HG02623 (cell line): ENCODE data around the gene CAD.
"Not testable (repeated sequence)": the region's sequence is repeated elsewhere in the genome, so short reads cannot be mapped to it uniquely, and the experiment has no call there.

Source experiments
- ATAC-seq: cut with Tn5 transposase; IDR thresholded peaks from one replicate; pipeline ENCODE4 v1.9.1; 2021; ENCODE audit warnings: moderate library complexity; ENCODE audit not compliant: unreplicated experiment

Gene CAD

DNA sequence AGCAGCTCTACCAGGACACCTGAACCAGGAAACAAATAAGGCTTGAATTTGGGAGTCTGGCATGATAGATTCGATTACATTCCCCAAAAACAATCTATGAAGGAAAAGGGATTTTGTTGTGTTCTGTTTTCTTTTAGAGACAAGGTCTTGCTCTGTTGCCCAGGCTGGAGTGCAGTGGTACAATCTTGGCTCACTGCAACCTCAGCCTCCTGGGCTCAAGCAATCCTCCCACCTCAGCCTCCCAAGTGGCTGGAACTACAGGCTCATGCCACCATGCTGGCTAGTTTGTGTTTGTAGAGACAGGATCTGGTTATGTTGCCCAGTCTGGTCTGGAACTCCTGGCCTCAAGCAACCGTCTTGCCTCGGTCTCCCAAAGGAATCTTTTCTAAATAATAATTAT, 19.1 kb upstream of the CAD start:
- ATAC-seq, result not testable (repeated sequence)

DNA sequence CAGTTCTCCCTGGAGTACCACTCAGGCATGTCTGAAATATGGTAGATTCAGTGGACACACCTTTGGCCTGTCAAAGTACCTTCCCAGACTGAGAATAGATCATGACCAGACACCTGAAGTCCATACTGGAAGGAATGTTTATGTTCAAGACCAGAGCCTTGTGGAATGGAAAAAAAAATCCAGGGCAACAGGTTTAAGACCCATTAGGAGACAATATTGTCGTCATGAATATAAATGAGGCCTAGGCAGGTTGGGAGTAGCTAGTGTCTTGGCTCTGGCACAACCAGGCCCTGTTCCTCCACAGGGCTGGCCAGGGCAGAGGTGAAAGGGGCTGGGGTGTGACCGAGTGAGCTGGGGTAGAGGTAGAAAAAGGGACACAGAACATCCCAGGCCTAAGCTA, 18.5 kb upstream of the CAD start:
- no peak for ATAC-seq

DNA sequence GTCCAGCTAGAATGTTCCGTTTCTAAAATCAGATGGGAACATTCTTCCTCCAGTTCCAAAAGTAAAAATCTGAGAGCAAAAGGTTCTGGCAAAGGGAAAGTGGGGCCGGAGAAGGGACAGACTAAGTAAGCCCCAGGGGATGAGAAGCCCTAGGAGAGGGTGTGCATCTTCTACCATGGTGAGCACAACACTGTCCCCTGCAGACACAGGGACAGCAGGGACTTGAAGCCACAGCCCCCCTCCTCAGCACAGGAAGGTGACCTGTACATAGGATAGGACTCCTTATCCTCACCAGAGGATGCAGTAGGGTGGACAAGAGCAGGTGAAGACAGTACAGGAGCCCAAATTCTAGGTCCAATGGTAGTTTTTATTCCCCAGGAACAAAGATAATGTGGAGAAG, 17.9 kb upstream of the CAD start:
- no peak for ATAC-seq

DNA sequence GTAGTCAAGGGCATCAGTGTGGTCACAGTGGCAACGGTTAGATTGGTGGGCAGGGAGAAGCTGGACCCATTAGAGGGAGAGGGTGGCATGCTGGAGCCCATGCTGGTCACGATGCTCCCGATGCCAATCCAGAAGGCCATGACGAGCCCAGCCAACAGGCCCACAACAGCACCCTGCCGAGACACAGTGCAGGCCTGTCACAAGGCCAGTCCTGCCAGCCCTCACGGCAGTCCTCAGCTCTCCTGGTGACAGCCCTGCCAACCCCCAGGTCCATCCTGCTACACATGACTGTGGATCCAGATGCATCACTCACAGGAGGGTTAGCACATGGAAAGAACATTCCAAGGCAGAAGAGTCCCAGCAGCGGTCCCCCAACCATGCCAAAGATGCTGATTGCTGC, 15.5 kb upstream of the CAD start:
- no peak for ATAC-seq

DNA sequence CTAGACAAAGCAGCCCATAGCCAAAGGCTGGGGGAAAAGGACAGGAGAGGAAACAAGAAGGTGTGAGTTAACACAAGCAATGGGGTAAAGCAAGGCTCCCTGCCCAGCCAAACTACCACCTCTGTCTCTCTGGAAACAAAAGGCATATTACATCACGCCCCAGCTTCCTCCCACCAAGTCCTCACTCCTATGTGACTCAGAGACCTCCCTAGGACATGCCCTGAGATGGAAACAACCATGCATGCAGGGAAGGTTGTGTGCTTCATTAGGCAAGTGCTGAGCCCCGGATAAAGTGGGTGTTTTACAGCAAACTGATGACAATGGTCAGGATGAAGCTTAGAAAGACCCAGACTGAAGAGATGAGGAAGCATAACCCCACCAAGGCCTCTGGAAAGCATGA, 14.3 kb upstream of the CAD start:
- no peak for ATAC-seq

DNA sequence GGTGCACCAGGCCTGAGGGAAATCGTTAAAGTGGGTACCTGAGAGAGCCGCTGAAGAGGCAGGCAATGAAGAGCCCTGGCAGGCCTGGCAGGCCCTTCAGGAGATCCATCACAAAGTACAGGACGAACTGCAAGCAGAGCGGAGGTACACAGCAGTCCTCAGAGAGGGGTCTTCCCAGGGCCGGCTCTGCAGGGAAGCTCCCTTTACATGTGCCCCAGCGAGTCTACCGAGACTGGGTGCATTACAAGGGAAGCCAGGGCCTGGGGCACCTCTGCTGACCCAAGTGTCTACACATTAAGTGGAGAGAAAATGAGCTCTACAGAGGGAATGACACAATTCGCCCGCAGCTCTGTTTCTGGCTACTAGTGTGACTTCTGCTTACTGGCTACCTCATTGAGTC, 13.4 kb upstream of the CAD start:
- ATAC-seq, result no peak

DNA sequence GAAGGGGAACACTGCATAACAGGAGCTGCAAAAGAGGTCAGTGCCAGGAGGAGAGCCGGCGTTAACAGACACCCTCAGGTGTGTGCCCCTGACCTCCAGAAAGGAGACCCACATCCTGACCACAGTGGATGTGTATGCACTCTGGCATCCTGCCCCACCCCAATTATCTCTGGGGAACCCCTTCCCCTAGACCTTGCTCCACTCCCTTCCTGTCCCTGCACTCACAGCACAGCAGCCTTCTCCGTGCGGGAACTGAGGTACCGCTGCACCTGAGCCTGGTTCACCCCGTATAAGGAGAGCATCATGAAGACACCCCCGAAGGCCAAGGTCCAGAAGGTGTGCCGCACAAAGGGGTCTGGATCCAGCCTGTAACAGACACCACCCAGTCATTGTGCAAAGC, 12.6 kb upstream of the CAD start:
- ATAC-seq, result no peak

DNA sequence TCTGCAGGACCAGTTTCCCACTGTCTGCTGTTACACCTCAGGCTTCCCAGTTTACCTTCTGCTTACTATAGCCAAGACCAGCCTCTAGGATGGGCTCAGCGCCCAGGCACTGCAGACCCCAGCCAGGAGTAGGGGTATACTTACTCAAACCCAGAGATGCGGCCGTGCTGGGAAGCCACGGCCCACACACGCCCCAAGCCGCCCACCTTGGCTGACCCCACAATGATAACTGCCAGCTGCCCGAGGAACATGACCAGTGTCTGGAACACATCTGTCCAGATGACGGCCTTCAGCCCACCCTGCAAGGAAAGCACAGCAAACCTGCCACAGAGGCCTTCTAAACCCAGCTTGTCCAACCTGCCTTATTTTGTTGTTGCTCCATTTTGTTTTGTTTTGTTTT, 12.0 kb upstream of the CAD start:
- no peak for ATAC-seq

DNA sequence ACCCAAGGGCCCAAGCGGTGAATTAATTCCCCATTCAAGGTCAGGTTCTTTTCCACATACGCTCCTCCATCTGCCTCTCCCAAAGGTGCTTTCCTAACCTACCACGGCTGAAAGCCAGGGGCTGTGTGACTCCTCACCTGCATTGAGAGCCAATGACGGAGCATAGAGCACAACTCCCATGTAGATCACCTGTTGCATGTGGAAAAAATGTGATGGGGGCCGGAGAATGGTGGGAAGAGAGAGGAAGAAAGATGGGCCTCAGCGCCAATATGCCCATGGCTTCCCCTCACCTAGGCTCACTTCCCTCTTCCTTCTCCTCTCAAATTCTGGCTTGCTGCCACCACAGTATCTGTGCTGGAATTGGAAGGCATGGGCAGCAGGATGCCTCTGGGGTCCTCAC, 10.8 kb upstream of the CAD start:
- ATAC-seq, result no peak

DNA sequence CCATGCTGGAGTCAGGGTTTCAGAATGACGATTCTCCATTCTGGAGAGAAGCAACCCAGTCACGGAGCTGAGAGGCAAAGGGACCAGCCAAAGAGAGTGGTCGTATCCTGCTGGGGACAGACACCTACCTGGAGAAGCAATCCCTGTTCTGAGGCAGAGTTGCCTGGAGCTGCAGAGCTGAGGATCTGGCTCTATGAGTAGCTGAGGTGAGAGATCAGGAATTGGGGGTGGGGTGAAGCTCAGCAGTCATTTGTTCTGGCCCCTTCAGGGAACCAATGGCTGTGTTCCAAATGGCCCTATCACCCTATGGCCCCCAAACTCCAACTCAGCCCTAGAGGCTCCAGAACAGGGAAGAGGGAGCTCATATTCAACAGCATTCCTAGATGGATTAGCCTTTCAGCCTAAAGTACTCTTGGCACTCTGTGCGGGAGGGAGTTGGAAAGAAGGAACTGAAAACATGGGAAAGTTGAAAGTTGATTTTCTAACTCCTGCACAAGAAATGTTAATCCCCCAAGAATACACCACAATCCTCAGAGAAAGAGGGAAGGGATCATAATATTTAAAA, 8.6 kb upstream of the CAD start:
- no peak for ATAC-seq

DNA sequence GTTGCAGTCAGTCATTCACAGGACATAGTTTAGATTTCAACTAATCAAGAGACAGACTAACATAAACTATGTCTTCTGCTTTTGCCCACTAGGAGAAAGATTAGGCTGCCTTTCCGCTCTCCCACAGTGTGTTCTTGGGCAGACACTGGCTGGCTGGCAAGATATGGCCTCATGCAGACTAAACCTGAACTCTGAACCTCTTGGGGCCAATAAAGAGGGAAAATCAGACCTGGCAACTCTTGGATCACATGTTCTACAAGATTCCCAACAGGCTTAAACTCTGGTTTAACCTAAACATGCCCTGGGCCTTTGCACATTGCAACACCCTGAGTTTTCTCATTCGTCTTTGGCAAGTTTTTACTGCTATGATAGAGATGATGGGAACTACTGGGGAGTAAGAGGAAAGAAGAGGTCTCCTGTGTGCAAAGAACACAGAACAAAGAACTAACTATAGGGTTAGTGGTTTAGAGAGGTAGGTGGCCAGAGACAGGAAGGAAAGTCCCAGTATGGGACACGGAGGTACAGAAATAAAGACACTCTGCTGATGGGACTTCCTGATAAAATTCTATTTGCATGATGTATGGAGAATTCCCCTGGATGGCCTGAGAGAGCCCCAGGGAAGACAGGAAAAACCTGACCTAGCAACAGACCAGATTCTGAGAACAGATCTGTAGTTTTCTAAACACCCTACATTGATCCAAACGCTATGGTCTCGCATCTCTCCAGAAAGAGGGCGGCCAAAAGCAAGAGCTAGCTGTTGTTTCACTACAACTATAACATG, 7.4 kb upstream of the CAD start:
- no peak for ATAC-seq

DNA sequence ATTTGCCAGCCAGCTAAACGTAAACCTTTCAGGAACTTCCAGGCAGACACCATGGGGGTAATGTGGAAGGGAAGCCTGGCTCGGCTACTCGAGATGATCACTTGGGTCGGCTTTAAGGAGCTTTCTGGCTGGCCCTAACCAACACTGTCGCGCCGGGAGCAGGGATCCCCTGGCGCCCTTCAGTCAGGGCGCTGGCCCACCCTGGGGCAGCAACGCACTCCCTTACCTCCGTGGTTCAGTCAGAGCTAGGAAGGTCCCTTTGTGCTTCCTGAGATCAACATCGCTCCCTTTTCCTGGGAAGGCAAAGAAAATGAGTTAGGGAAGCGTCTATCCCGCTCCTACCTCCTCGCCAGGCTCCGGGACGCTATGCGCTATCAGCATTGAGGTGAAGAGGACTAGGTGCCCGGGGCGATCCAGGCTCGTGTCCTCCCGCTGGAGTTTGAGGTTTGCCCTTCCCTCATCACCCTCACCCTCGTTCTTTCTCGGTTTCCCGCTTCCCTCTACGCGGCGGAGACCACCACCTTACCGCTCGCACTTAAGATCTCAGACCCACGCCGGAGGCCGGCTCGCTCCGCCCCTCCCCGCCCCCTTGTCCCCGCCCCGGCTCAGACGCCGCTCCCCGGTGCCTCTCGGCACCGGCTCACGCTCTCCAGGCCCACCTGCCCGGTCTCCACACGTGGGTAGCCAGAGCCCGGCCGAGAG, 5.8 kb upstream of the CAD start:
- ATAC-seq, result no peak

DNA sequence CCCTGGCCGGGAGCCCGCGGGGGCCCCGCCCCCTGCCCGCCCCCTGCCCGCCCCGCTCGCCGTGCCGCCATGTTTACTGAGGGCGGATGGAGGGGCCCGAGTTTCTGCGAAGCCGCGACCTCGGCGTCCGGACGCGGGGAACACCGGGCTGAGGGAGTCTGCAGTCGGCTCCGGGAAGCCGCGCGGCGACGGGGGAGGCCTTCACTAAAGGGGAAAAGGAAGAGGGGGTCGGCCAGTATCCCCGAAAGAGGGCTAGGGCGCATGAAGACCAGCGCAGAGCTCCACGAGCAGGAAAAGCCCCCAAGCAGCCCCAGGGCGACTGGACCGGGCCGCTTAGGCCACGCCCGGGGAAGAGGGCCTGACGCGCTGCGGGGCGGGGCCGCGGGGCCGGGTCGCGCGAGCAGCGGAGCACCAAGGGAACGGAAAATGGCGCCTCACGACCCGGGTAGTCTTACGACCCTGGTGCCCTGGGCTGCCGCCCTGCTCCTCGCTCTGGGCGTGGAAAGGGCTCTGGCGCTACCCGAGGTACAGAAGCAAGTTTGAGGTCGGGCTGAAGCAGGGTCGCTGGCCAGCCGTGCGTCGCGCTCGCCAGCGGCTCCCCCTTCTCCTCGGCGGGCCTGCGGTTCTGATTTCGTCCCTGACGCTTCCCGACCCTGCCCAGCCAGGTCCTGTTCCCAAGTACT, 5.1 kb upstream of the CAD start, which contains the start of the genes ATRAID and SLC5A6:
Gene ATRAID (plus strand): TSS at position 99 of the 683 bp plus-strand sequence. CDS start 328 bp downstream, at position 427.
Gene SLC5A6 (minus strand): TSS at position 326 of the 683 bp plus-strand sequence. CDS start 4,618 bp downstream, outside the sequence.
- peak; percentile 69 for ATAC-seq

DNA sequence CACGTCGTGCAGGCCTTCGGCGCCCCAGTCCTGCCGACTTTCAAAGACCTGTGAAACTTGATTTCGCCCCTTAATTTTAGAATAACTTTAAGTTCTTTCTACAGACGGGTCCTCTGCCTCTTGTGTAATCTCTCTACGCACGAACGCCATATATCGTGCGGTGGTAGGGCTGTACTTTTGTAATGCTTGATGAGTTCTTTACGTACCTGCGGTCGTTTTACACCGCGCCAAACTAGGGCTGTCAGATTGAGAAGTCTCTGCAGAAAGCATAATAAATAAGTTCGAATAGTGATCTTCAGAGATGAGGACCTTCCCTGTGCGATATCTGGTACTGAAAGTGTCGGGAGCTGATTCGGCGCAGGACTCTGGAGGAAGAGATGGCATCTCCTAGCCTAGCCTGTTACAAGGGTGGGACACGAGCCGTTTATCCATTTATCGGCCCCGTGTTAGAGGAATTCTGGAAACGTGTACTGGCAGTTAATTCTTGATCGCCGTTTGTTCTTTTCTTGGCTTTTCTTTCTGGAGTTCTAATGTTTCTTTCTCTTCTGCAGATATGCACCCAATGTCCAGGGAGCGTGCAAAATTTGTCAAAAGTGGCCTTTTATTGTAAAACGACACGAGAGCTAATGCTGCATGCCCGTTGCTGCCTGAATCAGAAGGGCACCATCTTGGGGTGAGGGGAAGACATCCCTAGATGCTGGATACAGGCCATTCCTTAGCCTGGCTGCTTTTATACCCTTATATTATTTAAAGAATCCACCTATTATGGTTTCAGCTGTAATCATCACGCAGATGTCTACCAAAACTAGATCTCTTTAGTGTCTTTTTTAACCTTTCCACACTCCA, 4.3 kb upstream of the CAD start:
- ATAC-seq, result no peak

DNA sequence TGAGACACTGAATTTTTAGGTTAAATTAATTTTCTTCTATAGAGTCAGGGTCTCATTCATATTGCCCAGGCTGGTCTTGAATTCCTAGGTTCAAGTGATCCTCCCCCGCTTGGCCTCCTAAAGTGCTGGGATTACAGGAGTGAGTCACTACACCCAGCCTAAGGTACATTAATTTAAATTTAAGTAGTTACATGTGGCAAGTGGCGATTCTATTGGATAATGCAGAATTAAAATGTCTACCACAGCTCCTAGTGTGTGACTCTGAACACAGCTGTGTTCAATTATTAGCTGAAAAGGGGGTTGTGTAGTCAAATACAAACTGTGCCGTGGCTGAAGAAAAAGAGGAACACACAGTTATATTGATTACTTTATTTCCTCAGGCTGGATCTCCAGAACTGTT, 2.2 kb upstream of the CAD start:
- no peak for ATAC-seq

DNA sequence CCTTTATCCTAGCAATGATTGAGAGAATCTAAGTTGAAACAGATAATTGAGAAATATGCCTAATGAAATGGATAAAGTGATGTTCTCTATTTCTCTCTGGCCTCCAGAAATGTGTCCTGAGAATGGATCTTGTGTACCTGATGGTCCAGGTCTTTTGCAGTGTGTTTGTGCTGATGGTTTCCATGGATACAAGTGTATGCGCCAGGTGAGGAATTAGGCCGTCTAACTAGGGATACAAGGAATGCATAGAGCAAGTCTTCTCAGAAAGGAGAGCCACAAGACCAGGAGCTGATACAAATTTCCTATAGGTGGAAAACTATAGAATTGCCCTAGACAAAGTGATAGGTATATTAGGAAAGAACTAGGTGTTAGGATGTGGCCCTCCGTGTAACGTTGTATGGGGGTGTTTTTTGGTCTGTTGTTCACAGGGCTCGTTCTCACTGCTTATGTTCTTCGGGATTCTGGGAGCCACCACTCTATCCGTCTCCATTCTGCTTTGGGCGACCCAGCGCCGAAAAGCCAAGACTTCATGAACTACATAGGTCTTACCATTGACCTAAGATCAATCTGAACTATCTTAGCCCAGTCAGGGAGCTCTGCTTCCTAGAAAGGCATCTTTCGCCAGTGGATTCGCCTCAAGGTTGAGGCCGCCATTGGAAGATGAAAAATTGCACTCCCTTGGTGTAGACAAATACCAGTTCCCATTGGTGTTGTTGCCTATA, 592 bp upstream of the CAD start:
- no peak for ATAC-seq

DNA sequence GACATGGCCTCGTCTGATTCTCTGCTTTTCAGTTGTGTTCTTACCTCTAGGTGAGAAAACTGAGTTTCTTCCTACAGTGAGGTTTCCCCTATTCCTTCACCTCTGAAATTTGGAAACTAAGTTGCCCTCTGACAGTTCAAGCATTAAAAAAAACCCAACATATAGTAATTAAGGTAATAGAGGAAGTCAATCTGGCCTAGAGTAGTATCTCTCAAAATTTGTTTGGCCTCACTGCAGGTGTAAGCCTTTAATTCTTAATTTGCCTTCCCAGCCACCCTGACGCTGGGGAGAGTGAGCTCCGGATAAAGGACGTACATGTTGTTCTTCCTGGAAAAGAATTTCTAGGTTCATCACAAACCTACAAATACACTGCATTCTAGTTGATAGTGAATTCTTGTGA, 1.4 kb downstream of the CAD start:
- no peak for ATAC-seq

DNA sequence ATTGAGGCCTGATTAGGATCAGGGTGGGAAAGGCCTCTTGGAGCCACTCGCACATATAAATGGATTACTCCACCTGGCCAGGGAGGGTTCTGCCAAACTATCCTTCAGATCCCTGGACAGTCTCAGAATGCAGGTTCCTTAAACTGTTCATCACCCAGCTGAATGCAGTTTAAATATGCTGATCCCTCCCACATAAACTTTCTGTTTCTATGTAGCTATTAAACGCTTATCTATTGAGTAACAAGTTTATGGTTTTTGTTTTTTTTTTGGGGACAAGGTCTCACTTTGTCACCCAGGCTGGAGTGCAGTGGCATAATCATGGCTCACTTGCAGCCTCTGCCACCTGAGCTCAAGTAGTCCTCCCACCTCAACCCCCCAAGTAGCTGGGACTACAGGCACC, 1.9 kb downstream of the CAD start:
- ATAC-seq, result no peak

DNA sequence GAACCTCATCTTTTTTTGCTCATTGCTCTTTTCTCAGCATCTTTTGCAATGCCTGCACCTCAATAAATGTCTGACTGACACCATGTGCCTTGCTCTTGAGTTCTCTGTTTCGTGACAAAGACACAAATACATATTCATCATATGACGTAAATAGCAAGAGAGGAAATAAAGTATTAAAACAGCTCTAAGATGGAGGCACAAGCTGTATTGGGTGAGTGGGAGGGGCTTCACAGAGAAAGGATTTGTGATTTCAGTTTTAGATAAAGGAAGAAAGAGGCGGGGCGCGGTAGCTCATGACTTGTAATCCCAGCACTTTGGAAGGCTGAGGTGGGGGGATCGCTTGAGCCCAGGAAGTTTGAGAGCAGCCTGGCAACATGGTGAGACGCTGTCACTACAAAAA, 2.9 kb downstream of the CAD start:
- no peak for ATAC-seq

DNA sequence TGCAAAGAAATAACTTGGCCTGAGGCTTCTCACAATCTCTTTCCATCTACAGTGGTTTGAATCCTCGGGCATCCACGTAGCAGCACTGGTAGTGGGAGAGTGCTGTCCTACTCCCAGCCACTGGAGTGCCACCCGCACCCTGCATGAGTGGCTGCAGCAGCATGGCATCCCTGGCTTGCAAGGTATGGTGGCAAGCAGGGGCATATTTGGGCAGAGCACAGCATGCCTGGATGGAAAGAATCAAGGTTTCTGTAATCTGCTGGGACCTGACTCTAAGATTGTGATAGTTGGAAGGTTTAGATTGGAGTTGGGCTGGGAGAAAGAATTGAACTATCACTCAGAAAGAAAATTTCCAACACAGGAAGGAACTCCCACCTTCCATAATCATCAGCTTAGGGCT, 4.0 kb downstream of the CAD start:
- no peak for ATAC-seq
